ENCODE measurements around the gene ISM1.

The ISM1 gene

GRCh38 chr20:13259921-13260320 lies 38.8 kb downstream of the ISM1 start:
- no peak for DNase-seq

GRCh38 chr20:13260650-13261279 lies 39.7 kb downstream of the ISM1 start:
- no peak for DNase-seq

GRCh38 chr20:13261460-13262301 lies 40.6 kb downstream of the ISM1 start:
- peak; percentile 47 for DNase-seq

GRCh38 chr20:13262302-13262650 lies 41.2 kb downstream of the ISM1 start:
- no peak for DNase-seq

- no peak for DNase-seq
These were observed 41.7 kb downstream of the ISM1 start for GRCh38 chr20:13262671-13263360.

GRCh38 chr20:13263451-13263850 lies 42.4 kb downstream of the ISM1 start:
- DNase-seq = no peak

GRCh38 chr20:13264907-13265306 lies 43.8 kb downstream of the ISM1 start:
- no peak for DNase-seq

- no peak for DNase-seq
These were observed 44.9 kb downstream of the ISM1 start for GRCh38 chr20:13265941-13266340.

- DNase-seq = no peak
These were observed 46.2 kb downstream of the ISM1 start for GRCh38 chr20:13267231-13267630.

- DNase-seq = no peak
These were observed 47.9 kb downstream of the ISM1 start for GRCh38 chr20:13268953-13269352.

GRCh38 chr20:13270211-13270610 lies 49.1 kb downstream of the ISM1 start:
- no peak for DNase-seq

GRCh38 chr20:13271098-13271497 lies 50.0 kb downstream of the ISM1 start:
- no peak for DNase-seq

- no peak for DNase-seq
These were observed 51.2 kb downstream of the ISM1 start for GRCh38 chr20:13271977-13272975.

GRCh38 chr20:13274275-13274861 lies 53.3 kb downstream of the ISM1 start:
- no peak for DNase-seq

- DNase-seq = no peak
These were observed 56.0 kb downstream of the ISM1 start for GRCh38 chr20:13276945-13277541.

- DNase-seq = no peak
These were observed 56.7 kb downstream of the ISM1 start for GRCh38 chr20:13277663-13278295.

- DNase-seq = no peak
These were observed 57.9 kb downstream of the ISM1 start for GRCh38 chr20:13278812-13279570.

GRCh38 chr20:13280609-13281324 lies 59.7 kb downstream of the ISM1 start:
- DNase-seq = no peak

- no peak for DNase-seq
These were observed 63.1 kb downstream of the ISM1 start for GRCh38 chr20:13283869-13284829.

Measured in suppressor macrophage treated with lipopolysaccharide for 4 hours (primary cell).